OCI-LY3 (cell line): Measurements from ENCODE around the gene DIPK1C.

ENCODE experiments used
- H2AFZ ChIP-seq: fragments of 200-600, 300-600 bp; shearing (Covaris generic); 2 replicates; pipeline ENCODE4 v1.6.0; 2014; ENCODE audit warnings: antibody characterized with exemption, low read depth, low read length
- H3K27ac ChIP-seq: fragments of 200-600, 300-600 bp; sonication (generic); 2 replicates; pipeline ENCODE4 v1.5.1; 2014; ENCODE audit warnings: mild to moderate bottlenecking, low read length, moderate library complexity, mixed read lengths
- H3K27me3 ChIP-seq: fragments of 200-600, 300-600 bp; sonication (generic); 2 replicates; pipeline ENCODE4 v1.6.1; 2014; ENCODE audit warnings: low read depth, low read length, mixed read lengths
- H3K36me3 ChIP-seq: fragments of 200-600, 300-600 bp; sonication (generic); replicated peaks from 2 replicates; pipeline ENCODE3; 2014; ENCODE audit warnings: low read depth, low read length, mixed read lengths
- H3K4me1 ChIP-seq: fragments of 300-600, 200-600 bp; sonication (generic); 2 replicates; pipeline ENCODE4 v1.6.1; 2014; ENCODE audit warnings: low read length, mixed read lengths
- H3K4me2 ChIP-seq: fragments of 200-600, 300-600 bp; sonication (generic); 2 replicates; pipeline ENCODE4 v1.6.1; 2014; ENCODE audit warnings: low read length, mixed read lengths
- H3K4me3 ChIP-seq: fragments of 300-600, 200-600 bp; sonication (generic); 2 replicates; pipeline ENCODE4 v1.5.1; 2014; ENCODE audit warnings: antibody characterized with exemption, mild to moderate bottlenecking, low read length, moderate library complexity
- H3K79me2 ChIP-seq: fragments of 300-600, 200-600 bp; shearing (Covaris generic); 2 replicates; pipeline ENCODE4 v1.6.1; 2014; ENCODE audit warnings: mild to moderate bottlenecking, low read length, mixed read lengths
- H3K9ac ChIP-seq: fragments of 300-600, 200-600 bp; shearing (Covaris generic); 2 replicates; pipeline ENCODE4 v1.6.0; 2014; ENCODE audit warnings: mild to moderate bottlenecking, low read length, moderate library complexity
- H3K9me3 ChIP-seq: fragments of 200-600, 300-600 bp; shearing (Covaris generic); 2 replicates; pipeline ENCODE4 v1.6.1; 2014; ENCODE audit warnings: low read length, mixed read lengths; ENCODE audit not compliant: insufficient read depth
- H4K20me1 ChIP-seq: fragments of 200-600, 300-600 bp; sonication (generic); 2 replicates; pipeline ENCODE4 v1.6.1; 2016; ENCODE audit warnings: low read length, mixed read lengths; ENCODE audit not compliant: insufficient read depth
- CTCF ChIP-seq: fragments of 200-600, 300-600 bp; sonication (generic); IDR thresholded peaks from 2 replicates; pipeline ENCODE4 v1.5.1; 2014; ENCODE audit warnings: antibody characterized with exemption, low read length, low read depth
- EZH2phosphoT487 ChIP-seq: fragments of 200-600 bp; shearing (Covaris generic); IDR thresholded peaks from 2 replicates; pipeline ENCODE4 v1.6.1; 2018; ENCODE audit warnings: antibody characterized with exemption, mixed run types, low read depth

DIPK1C gene

GRCh38 chr18:74489676-74490075 lies 32.6 kb upstream of the DIPK1C start:
- H3K79me2 ChIP-seq, result no peaks in the 10 kb centered on the region
- H2AFZ ChIP-seq, result no peak overlapping the region
- H3K27me3 ChIP-seq, result peaks cover 31% of the 10 kb centered on the region
- no peaks in the 10 kb centered on the region for H3K36me3 ChIP-seq
- no peaks in the 10 kb centered on the region for H3K9me3 ChIP-seq
- H3K4me3 ChIP-seq, result no peak overlapping the region
- no peak overlapping the region for H3K27ac ChIP-seq
- H4K20me1 ChIP-seq, result no peaks in the 10 kb centered on the region
- no peak for TF ChIP-seq EZH2phosphoT487
- TF ChIP-seq CTCF, result no peak
- H3K4me1 ChIP-seq, result no peaks in the 10 kb centered on the region
- no peak overlapping the region for H3K4me2 ChIP-seq
- H3K9ac ChIP-seq, result no peak overlapping the region

- H3K4me2 ChIP-seq, result no peak overlapping the region
- H3K27me3 ChIP-seq, result peaks cover 34% of the 10 kb centered on the region
- H3K4me1 ChIP-seq, result no peaks in the 10 kb centered on the region
- no peak overlapping the region for H2AFZ ChIP-seq
- no peaks in the 10 kb centered on the region for H3K79me2 ChIP-seq
- H4K20me1 ChIP-seq, result no peaks in the 10 kb centered on the region
- H3K4me3 ChIP-seq, result no peak overlapping the region
- no peaks in the 10 kb centered on the region for H3K36me3 ChIP-seq
- no peak for TF ChIP-seq CTCF
- TF ChIP-seq EZH2phosphoT487, result no peak
- H3K27ac ChIP-seq, result no peak overlapping the region
- H3K9ac ChIP-seq, result no peak overlapping the region
- no peaks in the 10 kb centered on the region for H3K9me3 ChIP-seq
These were observed 31.8 kb upstream of the DIPK1C start for GRCh38 chr18:74488864-74489263.

GRCh38 chr18:74488354-74488753 lies 31.2 kb upstream of the DIPK1C start:
- no peak overlapping the region for H3K4me2 ChIP-seq
- H3K4me3 ChIP-seq, result no peak overlapping the region
- no peak overlapping the region for H2AFZ ChIP-seq
- no peaks in the 10 kb centered on the region for H3K4me1 ChIP-seq
- H3K9ac ChIP-seq, result no peak overlapping the region
- no peaks in the 10 kb centered on the region for H3K79me2 ChIP-seq
- no peak overlapping the region for H3K27ac ChIP-seq
- H3K27me3 ChIP-seq, result peaks cover 34% of the 10 kb centered on the region
- no peaks in the 10 kb centered on the region for H4K20me1 ChIP-seq
- no peaks in the 10 kb centered on the region for H3K9me3 ChIP-seq
- no peak for TF ChIP-seq CTCF
- no peak for TF ChIP-seq EZH2phosphoT487
- no peaks in the 10 kb centered on the region for H3K36me3 ChIP-seq

- H3K4me3 ChIP-seq, result no peak overlapping the region
- H3K27ac ChIP-seq, result no peak overlapping the region
- no peaks in the 10 kb centered on the region for H3K4me1 ChIP-seq
- H3K79me2 ChIP-seq, result no peaks in the 10 kb centered on the region
- H3K9me3 ChIP-seq, result no peaks in the 10 kb centered on the region
- H3K36me3 ChIP-seq, result no peaks in the 10 kb centered on the region
- peaks cover 31% of the 10 kb centered on the region for H3K27me3 ChIP-seq
- no peaks in the 10 kb centered on the region for H4K20me1 ChIP-seq
- no peak overlapping the region for H3K4me2 ChIP-seq
- H2AFZ ChIP-seq, result no peak overlapping the region
- H3K9ac ChIP-seq, result no peak overlapping the region
- no peak for TF ChIP-seq CTCF
- no peak for TF ChIP-seq EZH2phosphoT487
These were observed 29.2 kb upstream of the DIPK1C start for GRCh38 chr18:74486119-74486849.
